ENCODE measurements around the gene GASK1A. TPM values are rescaled to one million over a fixed set of nuclear protein-coding genes. Genes with fewer than 3 reads are reported as not detected.

The GASK1A gene
- total RNA-seq, 1 donor from 2014 or later = 0.09 TPM

DNA sequence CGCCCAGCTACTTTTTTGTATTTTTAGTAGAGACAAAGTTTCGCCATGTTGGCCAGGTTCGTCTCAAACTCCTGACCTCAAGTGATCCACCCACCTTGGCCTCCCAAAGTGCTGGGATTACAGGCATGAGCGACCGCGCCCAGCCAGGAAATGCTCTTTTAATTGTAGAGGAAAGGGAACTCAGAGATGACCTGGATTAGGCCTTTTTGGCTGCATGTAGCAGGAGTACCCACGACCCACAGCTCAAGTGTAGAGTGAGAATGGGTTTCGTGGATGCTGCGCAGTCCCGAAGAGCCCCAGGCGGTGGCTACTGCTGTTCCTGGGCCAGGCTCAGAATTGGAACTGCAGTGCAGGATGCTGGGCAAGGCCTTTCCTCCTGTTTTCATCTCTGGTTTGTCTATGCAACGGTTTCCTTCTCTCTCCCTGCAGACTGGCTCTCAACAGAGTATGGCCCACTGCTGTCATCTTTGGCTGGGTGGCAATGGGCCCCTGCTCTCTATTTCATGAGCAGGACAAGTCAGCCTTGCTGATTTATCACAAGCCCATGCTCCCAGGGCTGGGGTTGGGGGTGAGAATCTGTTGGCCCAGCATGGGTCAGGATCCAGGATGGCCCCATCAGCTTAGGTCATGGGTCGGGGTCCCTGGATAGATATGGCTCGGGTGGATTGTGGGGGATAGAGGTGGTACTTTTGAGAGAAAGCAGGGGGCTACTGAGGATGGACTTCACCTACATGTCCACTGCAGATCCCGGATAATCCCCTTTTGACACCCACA, 51.2 kb downstream of the GASK1A start:
- H3K4me2 ChIP-seq (ENCODE audit: low read length) = no peak overlapping the region
- no peaks in the 10 kb centered on the region for H3K9me3 ChIP-seq (ENCODE audit: insufficient read depth, low read depth, low read length)
- no peak overlapping the region for H3K27ac ChIP-seq (ENCODE audit: low read depth, low read length)
- no peaks in the 10 kb centered on the region for H3K4me1 Mint-ChIP-seq (ENCODE audit: low read depth, unreplicated experiment)
- no peak overlapping the region for H2AFZ ChIP-seq (ENCODE audit: low read depth, low read length)
- no peaks in the 10 kb centered on the region for H3K27me3 ChIP-seq (ENCODE audit: insufficient read depth, low read length)
- peaks cover 4% of the 10 kb centered on the region for H3K9me3 Mint-ChIP-seq (ENCODE audit: unreplicated experiment)
- H3K27ac Mint-ChIP-seq (ENCODE audit: unreplicated experiment) = no peak overlapping the region
- H3K4me3 ChIP-seq (ENCODE audit: insufficient read depth, low read depth, low read length) = no peak overlapping the region
- no peaks in the 10 kb centered on the region for H3K36me3 Mint-ChIP-seq (ENCODE audit: low read depth, unreplicated experiment)
- no peak for DNase-seq (ENCODE audit: low read depth)
- no peaks in the 10 kb centered on the region for H3K36me3 ChIP-seq (ENCODE audit: insufficient read depth, low read length)
- no peak for FAIRE-seq
- H3K79me2 ChIP-seq (ENCODE audit: insufficient read depth, low read length) = no peaks in the 10 kb centered on the region
- no peak overlapping the region for H3K4me3 Mint-ChIP-seq (ENCODE audit: unreplicated experiment)
- TF ChIP-seq EZH2 (IDR thresholded peaks at IDR 0.05; ENCODE audit: insufficient read depth, low read length) = no peak
- TF ChIP-seq, protein P1, sequence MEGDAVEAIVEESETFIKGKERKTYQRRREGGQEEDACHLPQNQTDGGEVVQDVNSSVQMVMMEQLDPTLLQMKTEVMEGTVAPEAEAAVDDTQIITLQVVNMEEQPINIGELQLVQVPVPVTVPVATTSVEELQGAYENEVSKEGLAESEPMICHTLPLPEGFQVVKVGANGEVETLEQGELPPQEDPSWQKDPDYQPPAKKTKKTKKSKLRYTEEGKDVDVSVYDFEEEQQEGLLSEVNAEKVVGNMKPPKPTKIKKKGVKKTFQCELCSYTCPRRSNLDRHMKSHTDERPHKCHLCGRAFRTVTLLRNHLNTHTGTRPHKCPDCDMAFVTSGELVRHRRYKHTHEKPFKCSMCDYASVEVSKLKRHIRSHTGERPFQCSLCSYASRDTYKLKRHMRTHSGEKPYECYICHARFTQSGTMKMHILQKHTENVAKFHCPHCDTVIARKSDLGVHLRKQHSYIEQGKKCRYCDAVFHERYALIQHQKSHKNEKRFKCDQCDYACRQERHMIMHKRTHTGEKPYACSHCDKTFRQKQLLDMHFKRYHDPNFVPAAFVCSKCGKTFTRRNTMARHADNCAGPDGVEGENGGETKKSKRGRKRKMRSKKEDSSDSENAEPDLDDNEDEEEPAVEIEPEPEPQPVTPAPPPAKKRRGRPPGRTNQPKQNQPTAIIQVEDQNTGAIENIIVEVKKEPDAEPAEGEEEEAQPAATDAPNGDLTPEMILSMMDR (IDR thresholded peaks at IDR 0.05; ENCODE audit: insufficient read depth, low read depth, low read length) = no peak
- no peaks in the 10 kb centered on the region for H3K4me1 ChIP-seq (ENCODE audit: insufficient read depth, low read length)
- no peaks in the 10 kb centered on the region for H4K20me1 ChIP-seq (ENCODE audit: insufficient read depth, low read length)
- H3K9ac ChIP-seq (ENCODE audit: low read length) = no peak overlapping the region
- H3K27me3 Mint-ChIP-seq (ENCODE audit: low read depth, unreplicated experiment) = peaks cover 3% of the 10 kb centered on the region

DNA sequence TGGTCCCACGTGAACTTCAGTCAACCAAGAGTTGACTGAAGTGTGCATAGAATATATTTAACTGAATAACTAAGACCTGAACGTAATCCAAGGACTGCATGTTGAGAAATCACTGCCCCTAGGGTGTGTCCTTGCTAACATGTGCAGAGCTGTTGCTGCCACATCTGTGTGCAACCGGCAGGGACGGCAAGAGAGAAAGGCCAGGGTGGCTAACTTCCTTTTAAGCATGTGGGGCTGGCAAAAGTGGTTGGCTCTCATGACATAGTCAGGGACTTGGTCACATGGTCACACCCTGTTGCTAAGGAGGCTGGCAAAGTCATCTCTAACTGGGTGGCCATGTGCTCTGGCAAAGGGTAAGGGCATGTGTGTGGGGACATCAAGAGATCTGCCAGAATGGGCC, 52.4 kb downstream of the GASK1A start:
- no peak for FAIRE-seq

More for the DNA sequence above, 52.4 kb downstream of the GASK1A start:
- Mint-ChIP-seq H3K36me3 (ENCODE audit: low read depth, unreplicated experiment) (no peaks in the 10 kb centered on the region), H3K27me3 (ENCODE audit: low read depth, unreplicated experiment) (peaks cover 3% of the 10 kb centered on the region), H3K9me3 (ENCODE audit: unreplicated experiment) (peaks cover 4% of the 10 kb centered on the region), H3K4me3 (ENCODE audit: unreplicated experiment) (no peak overlapping the region), H3K4me1 (ENCODE audit: low read depth, unreplicated experiment) (no peaks in the 10 kb centered on the region), H3K27ac (ENCODE audit: unreplicated experiment) (no peak overlapping the region)
- H3K27me3 ChIP-seq (ENCODE audit: insufficient read depth, low read length) = no peaks in the 10 kb centered on the region
- no peak overlapping the region for H3K27ac ChIP-seq (ENCODE audit: low read depth, low read length)
- no peaks in the 10 kb centered on the region for H3K4me1 ChIP-seq (ENCODE audit: insufficient read depth, low read length)
- no peak overlapping the region for H3K4me2 ChIP-seq (ENCODE audit: low read length)
- H3K4me3 ChIP-seq (ENCODE audit: insufficient read depth, low read depth, low read length) = no peak overlapping the region
- no peaks in the 10 kb centered on the region for H4K20me1 ChIP-seq (ENCODE audit: insufficient read depth, low read length)
- H3K9me3 ChIP-seq (ENCODE audit: insufficient read depth, low read depth, low read length) = no peaks in the 10 kb centered on the region
- no peaks in the 10 kb centered on the region for H3K79me2 ChIP-seq (ENCODE audit: insufficient read depth, low read length)
- DNase-seq (ENCODE audit: low read depth) = no peak
- TF ChIP-seq EZH2 (IDR thresholded peaks at IDR 0.05; ENCODE audit: insufficient read depth, low read length) = no peak
- TF ChIP-seq, protein P1 (IDR thresholded peaks at IDR 0.05; ENCODE audit: insufficient read depth, low read depth, low read length) = no peak
- no peak overlapping the region for H2AFZ ChIP-seq (ENCODE audit: low read depth, low read length)
- no peak overlapping the region for H3K9ac ChIP-seq (ENCODE audit: low read length)
- no peaks in the 10 kb centered on the region for H3K36me3 ChIP-seq (ENCODE audit: insufficient read depth, low read length)

All from astrocyte (in vitro differentiated cells and primary cell).